Cardiac fibroblast (primary cell): Measurements from ENCODE around the gene CREB3L2.
A peak's percentile ranks its signal among the peaks of the same experiment; 100 is the strongest.

Experiments used
- DNase-seq, 2 donors: peaks; one replicate each; pipeline versions ENCODE4 v3.0.0 to v3.0.0-alpha.2; 2010; ENCODE audit warnings: low read depth in 2 of 2
- H3K4me3 ChIP-seq, 2 donors: replicated peaks in 1 of 2; 1 replicate in 1 of 2; 2 replicates in 1 of 2; pipeline ENCODE4 v1.5.1; 2011; ENCODE audit warnings: low read depth in 2 of 2, low read length in 2 of 2, mild to moderate bottlenecking in 2 of 2, moderate library complexity in 1 of 2
- CTCF ChIP-seq: IDR thresholded peaks from one replicate; pipeline ENCODE4 v1.5.1; 2011; ENCODE audit warnings: low read depth, mild to moderate bottlenecking, low read length, inconsistent platforms

CREB3L2 gene

GRCh38 chr7:137953665-137954470, 48.0 kb downstream of the CREB3L2 start:
- no peak for TF ChIP-seq CTCF
- H3K4me3 ChIP-seq: no peak overlapping the region
- DNase-seq: peak; percentile 80 to 84

GRCh38 chr7:137953043-137953664, 48.7 kb downstream of the CREB3L2 start:
- no peak for TF ChIP-seq CTCF
- H3K4me3 ChIP-seq: no peak overlapping the region
- DNase-seq: peak; percentile 39 to 57

- no peak overlapping the region for H3K4me3 ChIP-seq
- DNase-seq: no peak
- TF ChIP-seq CTCF: no peak
Measured at GRCh38 chr7:137952426-137952805, 49.5 kb downstream of the CREB3L2 start.

GRCh38 chr7:137951700-137952425, 50.0 kb downstream of the CREB3L2 start:
- no peak for TF ChIP-seq CTCF
- H3K4me3 ChIP-seq: no peak overlapping the region
- DNase-seq: no peak

GRCh38 chr7:137950967-137951366, 50.9 kb downstream of the CREB3L2 start:
- H3K4me3 ChIP-seq: no peak overlapping the region

GRCh38 chr7:137950263-137950621, 51.6 kb downstream of the CREB3L2 start:
- DNase-seq: no peak
- no peak for TF ChIP-seq CTCF
- H3K4me3 ChIP-seq: no peak overlapping the region

More at GRCh38 chr7:137950967-137951366, 50.9 kb downstream of the CREB3L2 start:
- TF ChIP-seq CTCF: no peak
- no peak for DNase-seq
